Measurements from ENCODE around the gene DNAJC2.
"Not testable (repeated sequence)": the region's sequence is repeated elsewhere in the genome, so short reads cannot be mapped to it uniquely, and the experiment has no call there.

The DNAJC2 gene

DNA sequence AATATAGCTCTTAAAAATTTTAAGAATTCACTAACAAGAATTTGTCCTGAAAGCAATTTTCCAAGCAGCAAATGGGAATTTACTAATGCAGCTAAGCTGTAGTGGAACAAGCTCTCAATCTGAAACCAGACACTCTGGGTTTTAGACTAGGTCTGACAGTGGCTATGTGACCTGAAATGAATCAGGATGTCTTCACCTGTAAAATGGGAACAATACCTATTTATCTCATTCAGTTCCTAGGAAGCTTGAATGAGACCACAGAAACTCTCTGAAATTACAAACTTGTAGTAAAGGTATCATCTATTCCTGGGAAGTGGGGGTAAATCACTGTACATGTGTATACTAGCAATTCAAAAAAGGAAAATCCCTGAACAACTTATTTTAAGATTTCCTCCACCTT lies 1.2 kb downstream of the DNAJC2 start:
- DNase-seq (ENCODE audit: low read depth): no peak

DNA sequence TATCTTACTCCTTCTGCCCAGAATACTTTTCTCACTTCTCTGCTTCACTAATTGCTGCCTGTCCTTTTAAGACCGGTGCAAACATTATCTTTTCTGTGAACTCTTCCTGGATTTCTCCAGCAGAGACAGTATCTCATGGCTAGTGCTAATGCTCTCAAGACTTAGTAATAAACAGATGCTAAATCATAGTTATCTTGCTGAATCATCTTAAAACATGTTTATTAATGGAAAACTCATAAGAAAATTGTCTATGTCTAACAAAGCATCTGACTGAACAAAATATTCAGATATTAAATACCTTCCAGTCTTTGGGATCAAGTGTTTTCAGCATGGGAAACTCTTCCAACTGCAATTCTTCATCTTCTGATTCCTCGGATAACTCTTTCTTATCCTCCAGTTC lies 3.1 kb downstream of the DNAJC2 start:
- no peak for DNase-seq (ENCODE audit: low read depth)

DNA sequence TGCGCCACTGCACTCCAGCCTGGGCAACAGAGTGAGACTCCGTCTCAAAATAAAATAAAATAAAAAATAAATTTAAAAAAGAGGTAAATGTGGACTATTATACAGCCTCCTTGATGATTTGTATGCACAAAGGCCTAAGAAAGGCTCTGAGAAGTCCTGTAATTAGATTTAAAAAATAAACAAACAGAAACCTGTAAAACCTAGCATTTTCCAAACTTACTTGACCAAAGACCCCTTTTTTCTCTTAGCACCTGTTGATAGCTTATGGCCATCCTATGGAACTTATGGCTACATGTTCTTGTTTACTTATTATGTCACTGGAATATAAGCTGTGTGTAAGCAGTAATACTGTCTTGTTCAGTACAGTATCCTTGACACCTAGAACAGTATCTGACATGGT lies 5.7 kb downstream of the DNAJC2 start:
- DNase-seq (ENCODE audit: low read depth): no peak

DNA sequence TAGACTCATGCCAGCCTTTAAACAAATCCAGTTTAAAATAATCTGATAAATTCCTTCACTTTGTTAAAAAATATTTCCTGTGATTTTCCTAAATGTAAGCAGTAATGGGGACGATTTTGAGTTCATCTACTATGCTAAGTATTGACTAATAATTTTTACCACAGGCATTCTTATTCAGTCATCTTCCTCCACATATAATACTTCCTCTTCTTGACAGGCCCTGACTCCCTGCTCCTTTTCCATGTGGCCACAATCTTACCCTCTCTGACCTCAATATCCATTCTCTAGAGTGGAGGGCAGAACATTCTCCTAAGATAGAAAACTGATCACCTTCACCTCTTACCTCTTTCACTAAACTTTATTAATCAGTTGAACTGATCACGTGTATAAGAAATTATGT lies 7.8 kb downstream of the DNAJC2 start:
- no peak for DNase-seq (ENCODE audit: low read depth)

DNA sequence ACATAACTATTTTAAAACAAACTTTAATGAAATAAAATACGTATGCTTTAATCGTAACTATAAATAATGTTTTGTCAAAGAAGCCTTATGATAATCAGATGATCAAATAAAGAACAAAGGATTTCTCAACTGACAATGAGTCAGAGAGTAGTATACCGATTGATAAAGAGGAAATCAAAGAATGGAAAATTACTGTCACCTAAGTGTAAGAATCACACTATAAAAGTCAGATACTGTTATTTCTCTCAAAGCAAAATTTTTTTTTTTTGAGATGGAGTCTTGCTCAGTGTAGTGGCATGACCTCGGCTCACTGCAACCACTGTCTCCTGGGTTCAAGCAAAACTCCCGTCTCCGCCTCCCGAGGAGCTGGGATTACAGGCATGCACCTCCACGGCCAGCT lies 18.8 kb downstream of the DNAJC2 start:
- DNase-seq (ENCODE audit: low read depth): no peak

DNA sequence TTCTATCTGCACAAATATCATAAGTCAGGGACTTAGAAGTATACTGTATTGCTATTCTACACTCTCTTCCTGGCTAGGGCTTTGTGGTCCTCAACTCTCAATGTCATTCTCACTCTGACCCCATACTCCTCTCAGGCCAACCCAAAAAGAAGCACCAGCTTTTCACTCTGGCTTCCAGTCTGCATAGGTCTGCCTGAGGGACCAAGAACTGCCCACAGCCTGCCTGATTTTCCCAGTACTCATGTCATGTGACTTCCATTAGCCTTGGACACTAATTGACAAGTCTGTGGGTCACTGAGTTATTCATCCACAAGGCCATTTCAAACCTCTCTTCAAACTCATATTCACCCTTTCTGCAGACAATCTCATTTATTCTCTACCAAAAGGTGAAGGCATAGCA lies 27.6 kb downstream of the DNAJC2 start:
- DNase-seq (ENCODE audit: low read depth): no peak

DNA sequence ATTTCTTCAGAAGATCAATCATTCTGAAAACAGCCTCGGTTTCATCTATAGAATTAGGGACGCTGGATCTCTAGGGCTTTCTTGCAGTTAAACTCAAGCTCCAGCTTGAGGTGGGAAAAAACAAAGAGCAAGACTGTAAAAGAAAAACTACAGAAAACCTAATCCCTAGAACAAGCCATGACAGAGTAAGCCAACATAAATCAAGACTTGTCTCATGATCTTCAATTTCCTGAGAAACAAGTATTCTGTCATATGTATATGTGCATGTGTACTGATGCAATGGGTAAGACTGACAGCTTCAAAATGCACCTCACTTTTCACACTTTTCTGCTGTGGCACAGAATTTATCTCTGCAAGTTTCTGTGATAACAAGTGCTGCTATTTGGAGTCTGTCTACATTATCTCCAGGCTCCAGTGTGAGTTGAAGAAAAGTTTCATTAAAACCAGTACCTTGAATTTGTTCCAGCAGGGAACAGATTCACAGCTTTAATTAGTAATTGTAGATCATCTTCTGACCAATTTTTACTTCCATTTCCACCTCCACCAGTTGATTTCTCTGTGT lies 28.1 kb downstream of the DNAJC2 start:
- DNase-seq (ENCODE audit: low read depth): no peak

DNA sequence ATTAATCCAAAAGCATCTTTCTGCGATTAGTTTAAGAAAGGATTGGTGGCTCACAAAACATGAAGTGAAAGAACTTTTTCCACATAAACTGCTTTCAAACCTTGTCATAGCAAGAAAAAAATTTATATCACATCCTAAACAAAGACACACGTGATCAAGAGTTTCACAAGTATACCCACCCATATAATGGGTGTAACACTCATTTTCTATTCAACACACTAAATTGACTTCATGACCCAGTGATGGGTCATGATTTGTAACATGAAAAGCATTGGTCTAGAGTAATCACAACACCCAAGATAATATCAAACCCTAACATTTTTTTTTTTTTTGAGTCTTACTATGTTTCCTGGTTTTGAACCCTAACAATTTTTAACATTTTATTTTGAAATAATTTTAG lies 29.7 kb downstream of the DNAJC2 start:
- DNase-seq (ENCODE audit: low read depth): no peak

DNA sequence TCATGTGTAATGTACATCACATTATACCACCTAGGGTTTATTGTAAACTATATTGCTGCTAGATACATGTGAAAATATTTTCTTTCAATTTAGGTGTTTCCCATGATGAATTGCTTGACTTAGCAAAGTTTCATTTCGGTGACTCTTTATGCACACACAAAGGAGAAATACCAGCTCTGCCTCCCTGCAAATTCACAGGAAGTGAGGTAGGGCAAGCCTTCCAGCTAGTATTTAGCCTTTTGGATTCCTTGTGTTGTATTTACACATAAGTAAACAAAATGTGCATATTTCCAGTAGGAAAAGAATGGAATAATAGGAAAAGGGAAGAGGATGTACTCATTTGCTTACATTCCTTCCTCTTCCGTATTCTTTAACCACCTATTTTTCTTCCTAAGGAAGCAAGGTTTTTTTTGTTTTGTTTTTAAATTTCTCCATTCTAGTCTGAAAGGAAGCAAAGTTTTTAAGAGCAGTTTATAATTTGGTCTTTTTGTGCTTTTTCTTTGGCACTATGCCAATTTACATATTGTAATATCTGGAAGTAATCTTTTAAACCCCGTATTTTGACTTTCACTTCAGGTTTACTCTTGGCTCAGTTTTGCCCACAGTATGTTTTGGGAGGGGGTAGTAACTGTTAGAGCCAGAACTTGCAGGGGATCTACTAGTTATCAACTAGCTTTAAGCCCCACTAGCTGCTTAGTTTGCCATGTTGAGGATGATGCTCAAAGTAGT lies 36.9 kb downstream of the DNAJC2 start:
- DNase-seq (ENCODE audit: low read depth): no peak

DNA sequence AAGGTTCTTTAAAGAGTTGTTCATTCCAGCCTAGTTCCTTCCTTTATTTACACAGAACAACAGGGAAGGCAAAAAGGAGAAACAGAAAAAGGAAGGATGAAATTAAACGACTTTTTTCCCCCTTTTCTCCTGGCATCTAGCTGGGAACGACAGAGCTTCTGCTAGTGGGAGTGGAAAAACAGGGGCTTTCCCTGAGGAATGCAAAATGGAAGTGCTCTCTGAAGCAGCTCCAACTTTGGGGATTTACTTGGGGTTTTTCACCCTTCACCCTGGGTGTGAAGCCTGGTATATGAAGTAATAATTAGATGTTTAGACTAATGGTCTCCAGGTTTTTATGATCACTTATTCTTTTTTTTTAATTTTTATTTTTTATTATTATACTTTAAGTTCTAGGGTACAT lies 43.1 kb downstream of the DNAJC2 start:
- DNase-seq (ENCODE audit: low read depth): no peak

DNA sequence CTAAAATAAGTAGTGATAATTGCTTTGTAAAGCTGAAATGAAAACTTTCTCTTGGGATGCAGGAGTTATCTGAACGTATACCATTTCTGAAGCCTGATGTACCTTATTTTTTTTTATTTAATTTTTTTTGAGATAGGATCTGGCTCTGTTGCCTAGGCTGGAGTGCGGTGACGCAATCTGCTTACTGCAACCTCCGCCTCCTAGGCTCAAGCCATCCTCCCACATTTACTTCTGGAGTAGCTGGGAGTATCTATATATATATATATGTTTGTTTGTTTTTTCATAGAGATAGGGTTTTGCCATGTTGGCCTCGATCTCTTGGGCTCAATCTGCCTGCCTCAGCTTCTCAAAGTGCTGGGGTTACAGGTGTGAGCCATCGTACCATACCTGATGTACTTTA lies 44.9 kb downstream of the DNAJC2 start:
- DNase-seq (ENCODE audit: low read depth): no peak

DNA sequence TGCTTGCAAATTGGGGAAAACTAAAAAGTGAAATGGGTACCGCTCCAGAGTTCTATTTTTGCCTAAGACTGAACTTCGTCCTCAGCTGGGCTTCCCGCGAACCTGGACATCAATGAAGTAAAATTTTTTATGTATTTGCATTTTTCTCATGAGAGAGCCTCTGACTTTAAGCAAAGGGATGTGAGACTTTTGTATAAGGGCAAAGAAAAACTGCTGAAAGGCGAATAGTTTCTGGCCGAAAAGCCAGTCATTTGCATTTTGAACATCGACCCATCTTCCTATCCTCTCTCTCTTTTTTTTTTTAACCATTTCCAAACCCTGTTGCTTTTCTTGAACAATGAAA lies 46.8 kb downstream of the DNAJC2 start:
- DNase-seq (ENCODE audit: low read depth): no peak

DNA sequence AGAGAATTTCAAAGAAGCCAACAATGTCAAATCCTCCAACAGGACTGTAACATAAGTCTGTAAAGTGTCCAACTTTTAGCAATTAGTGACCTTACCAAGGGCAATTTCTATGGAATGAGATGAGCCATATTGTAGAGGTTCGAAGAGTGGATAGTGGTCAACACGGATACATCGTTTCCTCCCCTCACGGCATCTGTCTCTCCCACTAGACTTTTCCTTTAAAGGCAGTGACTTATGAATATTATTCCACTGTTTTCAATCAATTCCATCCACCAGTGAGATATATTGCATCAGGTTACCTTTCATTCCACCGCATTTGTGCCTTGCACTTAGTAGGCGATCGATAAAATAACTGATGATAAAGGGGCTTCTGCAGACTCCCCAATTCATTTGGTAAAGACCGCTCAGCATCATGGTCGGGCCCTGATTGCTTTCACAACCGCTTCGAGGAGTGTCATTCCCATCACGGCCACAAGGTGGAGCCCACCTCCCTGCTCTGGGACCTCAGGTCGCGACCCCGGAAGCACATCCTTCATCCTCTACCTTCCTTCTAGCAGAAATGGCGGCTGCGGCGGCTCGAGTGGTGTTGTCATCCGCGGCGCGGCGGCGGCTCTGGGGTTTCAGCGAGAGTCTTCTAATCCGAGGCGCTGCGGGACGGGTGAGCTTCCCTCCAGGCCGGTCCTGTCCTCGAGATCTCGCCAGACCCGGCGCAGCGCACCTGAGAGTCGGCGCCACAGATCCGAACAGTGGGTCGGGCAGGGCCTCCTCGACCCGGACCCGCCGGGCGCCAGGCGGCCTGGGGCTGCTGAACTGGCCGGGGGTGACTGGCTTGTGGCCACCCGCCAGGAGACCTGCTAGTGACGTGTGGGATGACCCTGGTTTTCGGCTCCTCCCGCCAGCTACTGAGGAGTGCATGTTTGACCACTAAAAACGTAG lies 47.4 kb downstream of the DNAJC2 start, which contains the start of gene PMPCB:
PMPCB (plus strand) TSS at position 535 of the 936 bp plus-strand sequence; CDS start at position 560, 25 bp downstream.
- peak; percentile 87 for DNase-seq (ENCODE audit: low read depth)

DNA sequence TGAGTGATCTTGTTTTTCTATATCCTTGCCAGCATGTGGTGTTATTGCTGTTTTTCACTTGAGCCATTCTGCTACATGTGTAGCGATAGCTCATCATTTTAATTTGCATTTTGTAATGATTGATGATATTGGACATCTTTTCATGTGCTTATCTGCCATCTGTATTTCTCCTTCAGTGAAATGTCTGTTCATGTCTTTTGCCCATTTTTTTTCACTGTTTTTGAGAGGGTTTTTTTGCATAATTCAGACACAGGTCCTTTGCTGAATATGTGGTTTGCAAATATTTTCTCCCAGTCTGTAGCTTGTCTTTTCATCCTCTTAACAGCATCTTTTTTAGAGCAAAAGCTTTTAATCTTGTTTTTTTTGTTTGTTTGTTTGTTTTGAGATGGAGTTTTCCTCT lies 51.0 kb downstream of the DNAJC2 start:
- DNase-seq (ENCODE audit: low read depth): no peak

DNA sequence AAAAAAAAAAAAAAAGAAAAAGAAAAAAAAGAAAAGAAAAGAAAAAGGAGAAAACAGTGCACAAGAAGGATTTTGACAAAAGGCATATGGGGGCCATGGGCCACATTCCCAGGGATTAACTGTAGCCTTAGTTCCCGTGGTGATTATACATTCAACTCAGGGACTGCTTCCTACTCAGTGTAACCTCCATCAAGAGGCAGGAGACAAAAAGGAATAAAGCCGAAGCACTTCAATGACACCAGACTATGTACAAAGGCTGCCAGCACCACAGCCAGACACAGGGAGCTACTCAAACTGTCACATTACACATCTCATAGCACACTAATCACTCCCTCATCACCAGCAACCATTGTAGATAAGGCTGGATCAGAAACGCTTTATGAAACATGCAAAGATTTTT lies 52.4 kb downstream of the DNAJC2 start:
- DNase-seq (ENCODE audit: low read depth): no peak

DNA sequence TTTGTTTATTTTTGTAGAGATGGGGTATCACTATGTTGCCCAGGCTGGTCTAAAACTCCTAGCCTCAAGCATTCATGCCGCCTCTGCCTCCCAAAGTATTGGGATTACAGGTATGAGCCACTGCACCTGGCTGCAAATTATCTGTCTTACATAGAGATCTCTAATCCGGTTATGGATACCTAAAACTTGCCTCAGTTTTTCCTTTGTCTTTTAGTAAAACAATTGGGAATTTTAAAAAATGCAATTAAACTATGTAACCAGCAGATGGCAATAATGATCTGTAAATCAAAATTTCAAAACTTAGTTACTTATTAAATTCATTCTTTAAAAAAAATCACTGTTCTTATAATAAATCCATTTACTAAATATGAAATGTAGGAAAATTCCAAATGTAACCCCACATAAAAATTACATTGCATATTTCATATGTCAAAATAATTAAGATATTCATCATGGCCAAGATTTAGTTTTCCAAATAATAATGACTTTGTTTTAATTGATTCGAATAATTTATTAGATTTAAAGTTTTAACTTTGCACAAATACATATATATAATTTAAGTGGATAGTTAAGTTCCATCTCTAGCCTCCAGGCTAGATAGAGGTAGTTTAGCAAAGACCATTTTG lies 61.7 kb downstream of the DNAJC2 start:
- DNase-seq (ENCODE audit: low read depth): not testable (repeated sequence)

DNA sequence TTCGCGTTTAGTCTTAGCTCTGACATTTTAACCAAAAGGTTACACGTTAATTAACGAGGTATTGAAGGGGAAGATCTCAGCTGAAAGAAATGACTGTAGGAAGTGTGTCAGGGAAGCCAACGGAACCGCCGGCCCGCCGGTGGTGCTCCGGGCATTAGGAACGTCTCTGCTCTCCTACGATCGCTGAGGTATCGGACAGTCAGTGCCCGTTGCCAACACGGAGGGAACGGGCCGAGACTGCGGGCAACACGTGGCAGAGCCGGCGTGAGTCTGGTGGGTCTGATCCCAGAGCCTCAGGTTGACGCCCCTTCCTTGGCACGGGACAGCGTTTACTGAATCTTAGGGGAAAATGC lies 63.8 kb downstream of the DNAJC2 start:
- not testable (repeated sequence) for DNase-seq (ENCODE audit: low read depth)

DNA sequence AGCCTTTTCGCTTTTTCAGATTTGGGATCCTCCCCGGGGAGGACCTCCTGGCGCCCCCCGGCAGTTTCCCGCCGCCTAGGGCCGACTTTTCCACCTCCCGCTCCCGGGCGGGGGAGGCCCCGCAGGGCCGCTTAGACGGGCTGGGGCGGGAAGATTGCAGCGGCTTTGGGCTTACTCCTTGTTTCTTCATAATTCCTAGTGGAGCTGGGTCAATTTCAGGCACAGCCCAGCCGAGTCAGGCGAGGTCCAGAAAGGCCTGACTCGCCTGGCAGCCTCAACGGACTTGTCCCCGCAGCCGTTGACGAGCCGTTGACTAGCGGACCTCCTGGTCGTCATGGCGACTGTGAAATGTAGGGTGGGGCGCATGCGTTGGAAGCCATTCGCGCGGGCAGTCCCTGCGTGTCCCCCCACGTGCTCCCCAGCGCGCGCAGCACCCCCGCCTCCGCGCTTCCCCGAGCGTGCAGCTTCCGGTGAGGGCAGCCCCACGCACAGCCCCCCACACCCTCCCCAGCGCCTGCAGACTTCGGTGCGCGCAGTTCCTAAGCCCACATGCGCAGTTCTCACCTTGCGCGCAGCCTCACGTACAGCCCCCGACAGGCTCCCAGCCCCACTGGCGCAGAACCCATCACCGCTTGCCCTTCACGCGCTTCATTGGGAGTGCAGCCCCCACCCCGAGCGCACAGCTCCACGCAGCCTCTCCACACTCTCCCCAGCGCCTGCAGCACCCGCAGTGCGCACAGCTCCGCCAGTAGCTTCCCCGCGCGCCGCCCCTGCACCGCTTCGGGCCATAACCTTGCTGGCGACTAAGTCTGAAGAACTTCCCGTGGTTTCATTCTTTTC lies 64.4 kb downstream of the DNAJC2 start:
- DNase-seq (ENCODE audit: low read depth): peak; percentile 23

DNA sequence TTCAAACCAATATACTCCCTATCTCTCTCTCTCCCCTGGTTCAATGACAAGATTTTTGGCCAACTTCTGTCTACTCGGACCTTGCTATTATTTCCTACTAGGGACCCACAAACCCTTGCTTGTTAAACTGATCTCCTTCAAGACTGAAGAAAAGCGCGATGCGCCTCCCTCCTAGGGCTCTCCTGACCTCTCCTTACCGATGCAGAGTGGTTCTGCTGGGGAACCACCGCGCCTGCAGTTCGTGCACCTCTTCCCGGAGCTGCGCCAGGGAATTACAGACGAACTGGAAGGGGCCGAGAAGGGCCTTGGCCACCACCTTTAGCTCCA lies 65.0 kb downstream of the DNAJC2 start:
- DNase-seq (ENCODE audit: low read depth): not testable (repeated sequence)

DNA sequence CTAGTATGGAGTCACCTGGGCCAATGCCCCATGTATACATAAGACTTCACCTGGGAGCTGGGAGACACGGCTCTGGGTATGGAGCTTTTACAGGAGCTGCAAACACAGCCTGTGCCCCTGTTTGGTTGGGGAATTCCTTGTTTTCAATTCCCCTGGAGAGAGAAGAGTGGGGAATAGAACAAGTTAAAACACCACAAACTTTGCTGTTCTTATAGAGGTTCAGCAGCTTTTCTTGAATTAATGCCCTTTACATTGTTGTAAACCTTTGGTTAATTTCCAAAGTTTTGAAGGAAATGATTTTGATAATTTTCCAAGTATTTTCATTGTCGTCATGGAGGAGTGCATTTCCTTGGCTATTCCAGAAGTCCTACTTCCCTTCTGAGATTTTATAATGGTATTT lies 66.4 kb downstream of the DNAJC2 start:
- not testable (repeated sequence) for DNase-seq (ENCODE audit: low read depth)

DNA sequence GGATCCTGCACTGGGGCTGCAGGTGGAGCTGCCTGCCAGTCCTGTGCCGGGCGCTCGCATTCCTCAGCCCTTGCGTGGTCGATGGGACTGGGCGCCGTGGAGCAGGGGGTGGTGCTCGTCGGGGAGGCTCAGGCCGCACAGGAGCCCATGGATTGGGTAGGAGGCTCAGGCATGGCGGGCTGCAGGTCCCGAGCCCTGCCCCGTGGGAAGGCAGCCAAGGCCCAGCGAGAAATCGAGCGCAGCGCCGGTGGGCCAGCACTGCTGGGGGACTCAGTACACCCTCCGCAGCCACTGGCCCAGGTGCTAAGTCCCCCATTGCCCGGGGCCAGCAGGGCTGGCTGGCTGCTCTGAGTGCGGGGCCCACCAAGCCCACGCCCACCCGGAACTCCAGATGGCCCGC lies 69.7 kb downstream of the DNAJC2 start:
- not testable (repeated sequence) for DNase-seq (ENCODE audit: low read depth)

DNA sequence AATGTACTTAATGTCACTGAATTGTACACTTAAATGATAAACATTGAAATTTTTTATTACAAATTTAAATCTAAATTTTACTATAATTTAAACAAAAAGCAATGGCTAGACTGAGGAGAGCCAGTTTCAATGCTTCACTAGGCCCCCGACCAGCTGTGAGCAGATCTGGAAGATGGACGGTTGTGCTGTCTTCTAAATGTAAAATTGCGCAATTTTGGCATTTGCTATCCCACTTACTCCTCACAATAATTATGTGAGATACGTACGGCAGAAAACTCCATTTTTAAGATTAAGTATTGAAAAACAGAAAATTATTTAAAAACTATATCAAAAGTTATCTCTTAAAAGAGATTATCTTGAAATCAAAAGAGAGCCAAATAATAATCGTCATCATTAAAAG lies 71.2 kb downstream of the DNAJC2 start:
- not testable (repeated sequence) for DNase-seq (ENCODE audit: low read depth)

Measured in fibroblast of the conjunctiva (primary cell).